ENCODE measurements around the gene TNFRSF12A. TPM values are rescaled to one million over a fixed set of nuclear protein-coding genes. Genes with fewer than 3 reads are reported as not detected.
A peak's percentile ranks its signal among the peaks of the same experiment; 100 is the strongest.

Gene TNFRSF12A
- total and polyA plus RNA-seq, 2 of the 8 experiments (the other 6 are each of a cell fraction or from before 2014, with no cell fraction given), result 81.0 to 82.5 TPM

- Histone ChIP-seq H3K79me1 (ENCODE audit: low read depth, low read length) (no peaks in the 10 kb centered on the region), H3K4ac (replicated peaks; ENCODE audit: insufficient read length, low read depth, low read length) (peak overlapping the region; percentile 9), H4K20me1 (replicated peaks in 1 of 2; ENCODE audit: control insufficient read depth in 1 of 2, insufficient read depth in 2 of 2, low read length in 2 of 2) (peaks cover 4 to 7% of the 10 kb centered on the region in 2 experiments), H3K4me3 (ENCODE audit: extremely low read depth in 1 of 4, insufficient read depth in 2 of 4, low read depth in 3 of 4, low read length in 4 of 4) (peak overlapping the region in 3 of 4 experiments; percentile 27 to 86 (median 38); a peak in 4 of 8 replicates), H2BK5ac (ENCODE audit: low read depth, low read length) (peak overlapping the region; percentile 60; the same call in 1 of the 2 replicates), H4K91ac (replicated peaks; ENCODE audit: insufficient read length, low read length) (peak overlapping the region; percentile 86), H3K14ac (ENCODE audit: insufficient read length) (no peak overlapping the region), H3K27ac (ENCODE audit: low read depth, low read length) (no peak overlapping the region), H3K27me3 (replicated peaks in 1 of 4; ENCODE audit: control insufficient read depth in 3 of 4, extremely low read depth in 1 of 4, insufficient read depth in 3 of 4, low read length in 3 of 4) (no peaks in the 10 kb centered on the region; a peak in 1 of 7 replicates), H3K23ac (ENCODE audit: insufficient read length) (no peak overlapping the region), H3K79me2 (ENCODE audit: control insufficient read depth in 1 of 2, insufficient read depth in 2 of 2, low read length in 2 of 2) (no peaks in the 10 kb centered on the region), H2AFZ (ENCODE audit: low read length) (0 out of 2 replicates have a peak overlapping the region, but pooled peaks have one; percentile 52), H3K4me1 (replicated peaks in 1 of 4; ENCODE audit: control insufficient read depth in 3 of 4, insufficient read depth in 4 of 4, low read length in 3 of 4) (peaks cover 5 to 19% (median 6%) of the 10 kb centered on the region in 4 experiments; a peak in 6 of 7 replicates), H3K18ac (ENCODE audit: extremely low read depth, low read length) (peak overlapping the region; percentile 78), H4K5ac (ENCODE audit: insufficient read length, low read depth, low read length) (peak overlapping the region; percentile 65), H4K8ac (ENCODE audit: extremely low read depth, insufficient read depth, low read length) (0 out of 2 replicates have a peak overlapping the region, but pooled peaks have one; percentile 58), H3K36me3 (ENCODE audit: control insufficient read depth in 2 of 4, insufficient read depth in 4 of 4, low read length in 3 of 4) (no peaks in the 10 kb centered on the region), H2AK5ac (ENCODE audit: low read depth, low read length) (no peak overlapping the region), H3K9me3 (ENCODE audit: insufficient read depth in 2 of 2, low read depth in 1 of 2, low read length in 1 of 2) (no peaks in the 10 kb centered on the region), H2BK120ac (replicated peaks; ENCODE audit: low read depth, low read length) (no peak overlapping the region), H3K23me2 (ENCODE audit: low read depth, low read length) (peaks cover 6% of the 10 kb centered on the region; the same call in 1 of the 2 replicates), H2BK15ac (ENCODE audit: low read length) (peak overlapping the region; percentile 95; the same call in 1 of the 2 replicates), H3K9ac (replicated peaks in 1 of 4; ENCODE audit: extremely low read depth in 1 of 4, low read depth in 3 of 4, low read length in 3 of 4) (0 out of 7 replicates have a peak overlapping the region, but pooled peaks of 2 of the 4 experiments have one; percentile 3 to 13), H3K4me2 (ENCODE audit: insufficient read depth in 1 of 2, low read depth in 2 of 2, low read length in 2 of 2) (peak overlapping the region; percentile 10 to 79; a peak in 3 of 4 replicates), H2BK12ac (ENCODE audit: low read depth, low read length) (peak overlapping the region; percentile 84; the same call in 1 of the 2 replicates), H2BK20ac (ENCODE audit: low read length) (0 out of 2 replicates have a peak overlapping the region, but pooled peaks have one; percentile 34), H3K56ac (replicated peaks; ENCODE audit: insufficient read length, low read depth, low read length) (no peak overlapping the region)
- 73% methylated on average over 8 of the region's 9 CpGs; no CpG with 5 or more reads in 1 of the 2 experiments for WGBS, 2 experiments (ENCODE audit: extremely low coverage in 1 of 2, insufficient coverage in 1 of 2, insufficient read length in 1 of 2, insufficient replicate concordance in 2 of 2, low coverage in 1 of 2, low lambda C conversion rate in 2 of 2, missing lambda C conversion rate in 1 of 2)
- FAIRE-seq (no peak), DNase-seq (ENCODE audit: low read depth in 1 of 2, low spot score in 2 of 2) (no peak)
- POLR2A ChIA-PET (ENCODE audit: partially characterized antibody), result interaction anchor here (0.8 to 12.7 kb wide), 19 partner anchors 9 to 124 kb away, joined by 3 to 140 read pairs (median 5); partner anchors contain the start of genes CLDN6, CLDN9, HCFC1R1 and THOC6
- CTCF ChIA-PET (ENCODE audit: partially characterized antibody), result interaction anchor here (0.5 to 8.3 kb wide), 30 partner anchors 9 to 740 kb away, joined by 3 to 88 read pairs (median 6); partner anchors contain the start of genes MMP25, ZNF205, ZNF213 and ZSCAN10
- TF ChIP-seq TAF1 (IDR thresholded peaks at IDR 0.05; ENCODE audit: low read depth, low read length) (no peak), SP2 (IDR thresholded peaks at IDR 0.05; ENCODE audit: low read length) (no peak)
These were observed 39.6 kb downstream of the TNFRSF12A start for GRCh38 chr16:3059723-3060242.
